22Rv1 (cell line): ENCODE measurements around the gene AXDND1.
A peak's percentile ranks its signal among the peaks of the same experiment; 100 is the strongest.
"Not testable (repeated sequence)": the region's sequence is repeated elsewhere in the genome, so short reads cannot be mapped to it uniquely, and the experiment has no call there.

ENCODE experiments used
- H3K27ac ChIP-seq: fragments of 450-650 bp; 2 replicates; pipeline ENCODE4 v1.5.1; 2017
- CTCF ChIP-seq: fragments of 450-650 bp; IDR thresholded peaks from 2 replicates; pipeline ENCODE4 v1.5.1; 2017; ENCODE audit warnings: mild to moderate bottlenecking
- ZFX ChIP-seq: fragments of 450-650 bp; IDR thresholded peaks from 2 replicates; pipeline ENCODE4 v1.6.1; 2017; ENCODE audit warnings: antibody characterized with exemption, borderline replicate concordance

The AXDND1 gene

GRCh38 chr1:179445593-179445992, 79.8 kb downstream of the AXDND1 start:
- no peak overlapping the region for H3K27ac ChIP-seq
- TF ChIP-seq CTCF (no peak), ZFX (no peak)

GRCh38 chr1:179447489-179447888, 81.7 kb downstream of the AXDND1 start:
- H3K27ac ChIP-seq = no peak overlapping the region
- TF ChIP-seq ZFX = no peak
- peak; percentile 76 for TF ChIP-seq CTCF

GRCh38 chr1:179448437-179449149, 82.8 kb downstream of the AXDND1 start:
- TF ChIP-seq ZFX = no peak
- no peak for TF ChIP-seq CTCF

GRCh38 chr1:179459606-179460206, 93.9 kb downstream of the AXDND1 start:
- not testable (repeated sequence) for H3K27ac ChIP-seq

More at GRCh38 chr1:179448437-179449149, 82.8 kb downstream of the AXDND1 start:
- no peak overlapping the region for H3K27ac ChIP-seq

- H3K27ac ChIP-seq = not testable (repeated sequence)
These were observed 99.9 kb downstream of the AXDND1 start for GRCh38 chr1:179465661-179466060.

GRCh38 chr1:179474713-179475112, 108.9 kb downstream of the AXDND1 start:
- TF ChIP-seq ZFX (no peak), CTCF (no peak)
- H3K27ac ChIP-seq = no peak overlapping the region

- TF ChIP-seq CTCF (no peak), ZFX (no peak)
These were observed 110.7 kb downstream of the AXDND1 start for GRCh38 chr1:179476484-179476883.

GRCh38 chr1:179478370-179478769, 112.6 kb downstream of the AXDND1 start:
- TF ChIP-seq ZFX (no peak), CTCF (no peak)
- H3K27ac ChIP-seq = no peak overlapping the region

More at GRCh38 chr1:179476484-179476883, 110.7 kb downstream of the AXDND1 start:
- no peak overlapping the region for H3K27ac ChIP-seq
